Putamen (tissue), 1 donor: ENCODE results near the gene TBP.
"Not testable (repeated sequence)": the region's sequence is repeated elsewhere in the genome, so short reads cannot be mapped to it uniquely, and the experiment has no call there.

ENCODE experiments used
- DNase-seq: peaks from one replicate; pipeline ENCODE4 v3.0.0-alpha.2; 2016; ENCODE audit warnings: low spot score

The TBP gene

DNA sequence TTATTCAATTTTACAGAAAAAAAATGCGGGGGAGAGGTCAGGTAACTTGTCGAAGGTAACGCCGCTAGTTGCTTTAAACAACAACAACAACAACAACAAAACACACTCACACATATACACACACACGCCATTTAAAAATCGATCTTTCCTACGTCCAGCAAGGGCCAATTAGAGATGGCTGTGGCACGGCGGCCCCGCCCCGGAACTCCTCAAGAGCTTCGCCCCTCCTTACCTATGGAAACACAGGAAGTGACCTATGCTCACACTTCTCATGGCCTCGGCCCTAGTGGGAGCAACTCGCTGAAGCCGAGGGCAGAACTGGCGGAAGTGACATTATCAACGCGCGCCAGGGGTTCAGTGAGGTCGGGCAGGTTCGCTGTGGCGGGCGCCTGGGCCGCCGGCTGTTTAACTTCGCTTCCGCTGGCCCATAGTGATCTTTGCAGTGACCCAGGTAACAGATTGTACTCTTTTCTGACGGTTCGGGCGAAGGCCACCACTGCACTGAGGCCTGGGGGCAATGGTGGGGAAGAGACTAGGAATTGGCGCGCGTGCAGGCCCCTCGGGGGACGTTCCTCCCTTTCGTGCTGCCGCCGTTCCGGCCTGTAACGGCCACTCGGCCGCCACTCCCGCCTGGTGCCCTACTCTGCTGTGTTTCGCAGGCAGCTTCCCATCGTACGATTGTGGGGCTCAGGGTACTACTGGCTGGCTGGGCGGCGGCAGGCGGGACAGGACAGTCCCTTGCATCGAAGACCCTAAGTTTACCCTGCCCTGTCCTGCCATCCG, at the start of gene TBP:
Gene TBP, plus strand, starts transcription at position 357 of the 783 bp plus-strand sequence. CDS start 2,661 bp downstream, outside the sequence.
- DNase-seq, result peak; percentile 99

DNA sequence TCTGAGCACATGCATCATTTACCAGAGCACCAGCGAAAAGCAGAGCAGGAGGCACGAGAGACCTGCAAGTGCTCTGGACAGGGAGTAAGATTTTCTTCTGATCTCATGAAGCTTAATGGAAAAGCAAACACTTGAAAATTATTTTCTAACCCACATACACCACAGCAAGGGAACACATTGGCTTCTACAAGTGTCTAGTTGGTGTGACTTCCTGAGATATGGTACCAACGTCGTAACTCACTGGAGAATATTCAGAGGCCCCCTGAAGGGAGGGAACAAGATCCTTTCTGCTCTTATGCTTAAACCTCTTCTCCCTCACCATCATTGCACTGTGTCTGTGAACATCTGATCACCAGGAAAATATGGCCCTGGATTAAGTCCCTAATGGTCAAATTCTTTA, 49.7 kb upstream of the TBP start:
- DNase-seq, result no peak

DNA sequence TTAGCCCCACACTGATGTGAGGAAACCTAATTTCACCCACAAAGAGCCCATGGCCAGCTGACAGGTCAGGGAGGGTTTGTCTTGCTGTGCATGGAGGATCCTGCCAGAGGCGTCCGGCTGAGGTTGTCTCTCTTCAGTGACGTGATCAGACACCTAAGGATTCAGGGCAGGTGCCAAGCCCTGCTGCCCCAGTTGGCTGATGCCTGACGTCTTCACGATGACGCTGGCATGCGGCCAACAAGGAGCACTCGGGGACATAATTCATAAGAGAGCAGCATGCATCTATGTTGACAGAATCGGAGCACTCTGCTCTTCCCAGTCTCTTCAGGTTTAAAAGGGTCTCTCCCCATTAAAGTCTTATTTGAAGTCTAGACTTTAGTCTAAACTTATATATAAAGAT, 48.9 kb upstream of the TBP start:
- no peak for DNase-seq

DNA sequence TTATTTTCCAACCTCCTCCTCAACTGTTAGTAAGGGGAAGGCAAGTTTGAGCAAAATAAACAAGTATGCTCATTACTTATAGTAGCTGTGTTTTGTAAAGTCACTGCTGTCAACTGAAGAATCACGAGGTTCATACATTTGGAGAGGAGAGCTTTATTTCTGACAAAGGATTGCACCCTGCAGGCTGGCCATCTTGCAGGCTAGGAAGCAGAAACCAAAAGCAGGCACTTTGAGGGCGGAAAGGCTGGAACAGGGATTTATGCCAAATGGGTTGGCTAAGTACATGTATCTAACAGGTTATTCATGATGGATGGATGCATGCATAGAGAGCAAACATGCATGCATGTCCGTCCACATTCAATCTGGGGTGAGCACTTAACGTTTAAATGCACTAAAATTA, 47.7 kb upstream of the TBP start:
- DNase-seq, result no peak

DNA sequence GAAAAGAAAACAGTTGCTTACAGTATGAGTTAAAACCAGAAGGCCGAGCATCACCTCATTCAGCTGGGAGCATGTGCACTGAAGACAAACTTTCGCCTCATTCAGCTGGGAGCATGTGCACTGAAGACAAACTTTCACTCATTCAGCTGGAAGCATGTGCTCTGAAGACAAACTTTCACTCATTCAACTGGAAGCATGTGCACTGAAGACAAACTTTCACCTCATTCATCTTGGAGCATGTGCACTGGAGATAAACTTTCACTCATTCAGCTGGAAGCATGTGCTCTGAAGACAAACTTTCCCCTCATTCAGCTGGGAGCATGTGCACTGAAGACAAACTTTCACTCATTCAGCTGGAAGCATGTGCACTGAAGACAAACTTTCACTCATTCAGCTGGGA, 46.4 kb upstream of the TBP start:
- not testable (repeated sequence) for DNase-seq

DNA sequence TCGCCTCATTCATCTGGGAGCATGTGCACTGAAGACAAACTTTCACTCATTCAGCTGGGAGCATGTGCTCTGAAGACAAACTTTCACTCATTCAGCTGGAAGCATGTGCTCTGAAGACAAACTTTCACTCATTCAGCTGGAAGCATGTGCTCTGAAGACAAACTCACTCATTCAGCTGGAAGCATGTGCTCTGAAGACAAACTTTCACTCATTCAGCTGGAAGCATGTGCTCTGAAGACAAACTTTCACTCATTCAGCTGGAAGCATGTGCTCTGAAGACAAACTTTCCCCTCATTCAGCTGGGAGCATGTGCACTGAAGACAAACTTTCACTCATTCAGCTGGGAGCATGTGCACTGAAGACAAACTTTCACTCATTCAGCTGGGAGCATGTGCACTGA, 45.9 kb upstream of the TBP start:
- DNase-seq, result not testable (repeated sequence)

DNA sequence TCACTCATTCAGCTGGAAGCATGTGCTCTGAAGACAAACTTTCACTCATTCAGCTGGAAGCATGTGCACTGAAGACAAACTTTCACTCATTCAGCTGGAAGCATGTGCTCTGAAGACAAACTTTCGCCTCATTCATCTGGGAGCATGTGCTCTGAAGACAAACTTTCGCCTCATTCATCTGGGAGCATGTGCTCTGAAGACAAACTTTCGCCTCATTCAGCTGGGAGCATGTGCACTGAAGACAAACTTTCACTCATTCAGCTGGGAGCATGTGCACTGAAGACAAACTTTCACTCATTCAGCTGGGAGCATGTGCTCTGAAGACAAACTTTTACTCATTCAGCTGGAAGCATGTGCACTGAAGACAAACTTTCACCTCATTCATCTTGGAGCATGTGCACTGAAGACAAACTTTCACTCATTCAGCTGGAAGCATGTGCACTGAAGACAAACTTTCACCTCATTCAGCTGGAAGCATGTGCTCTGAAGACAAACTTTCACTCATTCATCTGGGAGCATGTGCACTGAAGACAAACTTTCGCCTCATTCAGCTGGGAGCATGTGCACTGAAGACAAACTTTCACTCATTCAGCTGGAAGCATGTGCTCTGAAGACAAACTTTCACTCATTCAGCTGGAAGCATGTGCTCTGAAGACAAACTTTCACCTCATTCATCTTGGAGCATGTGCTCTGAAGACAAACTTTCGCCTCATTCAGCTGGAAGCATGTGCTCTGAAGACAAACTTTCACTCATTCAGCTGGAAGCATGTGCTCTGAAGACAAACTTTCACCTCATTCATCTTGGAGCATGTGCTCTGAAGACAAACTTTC, 45.1 kb upstream of the TBP start:
- DNase-seq, result not testable (repeated sequence)

DNA sequence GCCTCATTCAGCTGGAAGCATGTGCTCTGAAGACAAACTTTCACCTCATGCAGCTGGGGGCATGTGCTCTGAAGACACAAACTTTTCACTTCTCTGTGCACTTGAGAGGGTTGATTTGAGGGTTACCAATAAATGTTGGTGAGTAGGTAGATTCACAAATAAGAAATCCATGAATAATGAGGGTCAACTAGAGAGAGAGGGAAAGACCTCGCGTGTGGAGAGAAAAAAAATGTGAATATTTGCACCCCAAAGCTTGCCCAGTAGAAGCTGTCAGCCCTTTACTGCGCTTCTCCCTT, 44.5 kb upstream of the TBP start:
- DNase-seq, result no peak

DNA sequence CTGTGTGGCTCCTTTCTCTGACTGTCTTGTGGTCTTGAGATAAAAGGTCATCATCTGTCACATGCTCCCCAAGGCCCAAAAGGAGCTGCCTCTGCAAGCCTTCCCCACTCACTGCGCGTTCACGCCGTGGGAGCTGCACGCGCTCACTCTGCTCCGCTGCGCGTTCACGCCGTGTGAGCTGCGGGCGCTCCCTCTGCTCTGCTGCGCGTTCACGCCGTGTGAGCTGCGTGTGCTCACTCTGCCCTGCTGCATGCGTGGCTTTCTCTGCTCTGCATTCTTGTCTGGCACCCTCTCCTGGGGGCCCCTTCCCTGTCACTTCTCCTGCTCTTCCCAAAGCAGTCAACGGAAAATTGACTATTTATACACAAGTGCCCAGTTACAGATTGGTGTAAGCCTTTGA, 43.5 kb upstream of the TBP start:
- no peak for DNase-seq

DNA sequence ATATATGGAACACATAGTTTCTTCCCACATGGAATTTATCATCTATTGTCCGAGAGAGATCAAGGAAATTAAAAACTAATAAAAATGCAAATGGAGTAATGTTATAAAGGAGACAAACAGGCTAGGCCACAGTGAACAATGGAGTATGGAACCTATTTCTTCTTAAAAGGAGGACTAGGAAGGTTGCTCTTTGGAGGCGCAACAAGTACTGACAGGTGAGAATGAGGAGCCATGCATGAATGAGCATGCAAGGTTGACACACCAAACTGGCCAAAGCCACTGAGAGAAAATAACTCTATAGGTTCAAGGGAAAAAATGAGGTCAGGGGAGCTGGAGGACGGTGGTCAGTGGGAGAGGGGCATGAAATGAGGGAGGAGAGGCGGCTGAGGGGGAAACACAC, 41.9 kb upstream of the TBP start:
- DNase-seq, result no peak

DNA sequence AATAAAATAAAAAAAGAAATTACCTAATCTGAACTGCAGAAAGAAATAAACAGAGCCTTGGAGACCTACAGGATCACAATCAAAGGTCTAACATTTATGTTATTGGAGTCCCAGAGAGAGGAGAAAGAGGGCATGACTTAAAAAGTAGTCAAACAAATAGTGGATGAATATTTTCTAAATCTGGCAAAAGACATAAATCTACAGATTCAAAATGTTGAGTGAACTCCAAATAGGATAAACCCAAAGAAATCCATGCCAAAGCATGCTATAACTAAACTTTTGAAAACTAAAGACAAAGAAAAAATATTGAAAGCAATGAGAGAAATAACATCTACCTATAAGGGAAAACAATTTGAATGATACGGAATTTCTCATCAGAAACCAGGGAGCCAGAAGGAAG, 39.3 kb upstream of the TBP start:
- DNase-seq, result no peak

DNA sequence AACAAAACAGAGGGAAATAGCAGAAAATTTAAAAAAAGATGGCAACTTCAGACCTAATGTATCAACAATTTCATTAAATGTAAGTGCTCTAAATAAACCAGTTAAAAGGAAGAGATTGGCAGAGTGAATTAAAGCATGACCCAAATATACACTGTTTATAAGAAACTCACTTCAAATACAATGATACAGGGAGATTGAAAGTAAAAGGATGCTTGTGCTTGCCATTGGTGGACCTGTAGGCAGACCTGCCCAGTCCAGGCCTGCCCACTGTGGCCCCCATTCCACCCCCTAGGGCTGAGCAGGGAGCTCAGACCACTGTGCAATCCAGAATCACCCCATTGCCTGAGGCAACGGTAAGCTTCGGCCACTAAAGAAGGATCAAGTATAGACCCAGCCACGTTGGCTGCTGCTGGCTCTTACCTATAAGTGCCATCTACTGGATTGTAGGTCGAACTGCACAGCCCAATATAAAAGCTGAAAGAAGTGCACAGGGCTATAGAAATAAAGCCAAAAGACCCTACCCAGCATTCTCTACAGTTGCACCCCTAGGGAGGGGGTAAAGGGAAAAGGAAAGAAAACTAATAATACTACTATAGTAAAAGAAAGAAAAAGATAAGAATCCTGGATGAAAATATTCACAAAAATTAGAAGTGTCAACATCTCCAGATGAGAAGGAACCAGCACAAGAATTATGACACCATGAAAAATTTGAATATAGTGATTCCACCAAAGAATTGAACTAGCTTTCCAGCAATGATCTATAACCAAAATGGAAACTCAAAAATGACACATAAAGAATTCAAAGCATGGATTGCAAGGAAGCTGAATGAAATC, 37.2 kb upstream of the TBP start:
- DNase-seq, result no peak

DNA sequence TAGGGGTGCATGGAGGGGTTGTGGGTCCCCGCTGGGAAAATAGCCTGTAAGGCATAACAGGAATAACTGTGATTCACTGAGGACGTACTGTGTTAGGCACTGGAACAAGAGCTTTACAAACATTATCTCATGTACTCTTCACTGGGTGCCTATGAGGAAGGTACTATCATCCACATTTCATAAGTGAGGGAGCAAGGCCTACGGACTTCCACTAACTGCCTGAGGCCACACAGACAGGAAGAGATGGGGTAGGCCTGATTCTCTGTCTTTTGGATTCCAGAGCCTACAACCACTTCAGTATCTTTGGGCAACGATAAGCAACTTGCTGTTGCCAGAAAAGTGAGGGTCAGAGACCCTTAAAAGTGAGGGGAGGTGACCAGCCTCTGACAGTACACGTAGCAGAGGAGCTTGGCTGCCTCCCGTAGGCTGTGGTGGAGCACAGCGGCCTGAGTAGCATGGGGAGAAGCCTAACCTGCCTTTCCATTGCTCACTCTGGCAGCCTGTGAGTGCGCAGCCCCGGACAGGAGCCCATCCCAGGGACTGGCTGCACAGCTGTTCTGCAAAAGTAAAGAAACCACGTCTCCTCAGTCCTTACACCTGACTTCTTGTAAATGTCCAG, 31.5 kb upstream of the TBP start:
- no peak for DNase-seq

DNA sequence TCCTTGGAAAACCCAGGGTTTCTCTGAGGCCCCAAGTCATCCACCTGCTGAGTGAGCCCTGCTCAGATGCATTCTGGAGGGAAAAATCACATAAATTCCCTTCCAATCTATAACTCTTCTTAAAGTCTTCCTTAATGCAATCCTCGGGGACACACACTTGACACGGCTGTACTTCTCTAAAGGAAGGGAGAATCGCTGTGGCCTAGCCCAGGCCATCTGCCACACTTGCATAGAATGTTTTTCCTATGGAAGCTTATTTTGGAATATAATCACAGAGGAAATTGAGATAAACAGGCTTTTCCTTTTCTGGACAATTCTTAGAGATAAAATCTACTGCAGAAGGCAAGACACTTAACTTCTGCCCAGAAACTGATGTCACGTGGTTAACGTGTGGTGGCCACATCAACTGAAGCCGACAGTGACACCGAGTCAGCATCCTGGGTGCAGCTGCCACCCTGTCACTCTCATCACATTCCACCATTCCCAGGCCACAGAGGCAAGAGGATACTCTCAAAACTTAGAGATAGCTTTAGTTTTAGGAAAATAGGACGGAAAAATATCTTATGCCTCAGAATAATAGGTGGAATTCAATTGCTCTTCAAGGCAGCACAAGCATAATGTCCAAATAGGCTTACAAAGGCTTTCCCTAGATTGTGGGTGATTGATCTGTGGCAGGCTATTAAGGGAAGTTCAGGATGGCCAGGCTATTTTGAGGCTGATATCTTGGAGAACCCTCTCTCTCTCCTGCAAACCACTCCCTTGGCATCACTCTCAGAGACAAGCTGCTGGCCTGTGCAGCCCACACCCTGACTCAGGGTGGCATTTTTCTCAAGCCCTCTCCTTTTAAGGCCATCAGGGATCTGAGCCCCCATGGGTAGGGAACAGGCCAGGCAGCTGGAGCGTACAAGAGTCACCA, 30.7 kb upstream of the TBP start:
- no peak for DNase-seq

DNA sequence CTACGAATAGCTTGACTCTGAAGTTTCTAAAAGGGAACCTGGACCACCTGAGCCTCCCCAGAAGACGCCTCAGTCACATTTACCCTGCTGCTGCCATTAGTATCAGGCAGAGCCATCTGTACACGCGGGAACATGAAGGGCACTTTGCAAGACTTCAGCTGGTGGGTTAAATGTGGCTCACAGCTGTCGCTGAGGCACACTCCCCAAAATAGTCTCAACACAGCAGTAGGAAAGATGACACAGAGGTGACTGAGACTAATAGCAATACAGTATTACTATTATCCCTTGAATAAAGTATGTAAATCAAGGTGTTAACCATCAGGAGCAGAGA, 30.0 kb upstream of the TBP start:
- DNase-seq, result no peak

DNA sequence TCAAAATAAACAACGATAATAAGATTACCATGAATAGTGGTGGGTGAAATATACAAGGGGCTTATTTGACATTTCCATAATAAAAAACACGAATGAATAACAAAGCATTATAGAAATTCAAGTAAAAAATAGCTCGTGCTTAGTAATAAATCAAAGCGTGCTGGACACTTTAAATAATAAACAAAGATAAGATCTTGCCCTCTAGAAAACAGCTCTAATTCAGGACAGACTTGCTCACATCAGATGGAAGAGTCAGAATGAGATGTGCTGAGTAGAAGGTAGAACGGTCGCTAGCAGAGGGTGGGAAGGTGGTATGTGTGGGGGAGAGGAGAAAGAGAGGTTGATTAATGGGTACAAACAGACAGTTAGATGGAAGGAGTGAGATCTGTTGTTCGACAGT, 28.4 kb upstream of the TBP start:
- no peak for DNase-seq

DNA sequence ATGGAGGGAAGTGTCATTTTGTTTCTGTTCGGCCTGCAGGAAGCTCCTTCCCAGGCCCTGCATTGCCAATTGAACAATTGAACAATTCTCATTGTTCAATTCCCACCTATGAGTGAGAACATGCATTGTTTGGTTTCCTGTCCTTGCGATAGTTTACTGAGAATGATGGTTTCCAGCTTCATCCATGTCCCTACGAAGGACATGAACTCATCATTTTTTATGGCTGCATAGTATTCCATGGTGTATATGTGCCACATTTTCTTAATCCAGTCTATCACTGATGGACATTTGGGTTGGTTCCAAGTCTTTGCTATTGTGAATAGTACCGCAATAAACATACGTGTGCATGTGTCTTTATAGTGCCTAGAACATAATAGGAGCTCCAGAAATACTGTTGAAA, 26.2 kb upstream of the TBP start:
- not testable (repeated sequence) for DNase-seq

DNA sequence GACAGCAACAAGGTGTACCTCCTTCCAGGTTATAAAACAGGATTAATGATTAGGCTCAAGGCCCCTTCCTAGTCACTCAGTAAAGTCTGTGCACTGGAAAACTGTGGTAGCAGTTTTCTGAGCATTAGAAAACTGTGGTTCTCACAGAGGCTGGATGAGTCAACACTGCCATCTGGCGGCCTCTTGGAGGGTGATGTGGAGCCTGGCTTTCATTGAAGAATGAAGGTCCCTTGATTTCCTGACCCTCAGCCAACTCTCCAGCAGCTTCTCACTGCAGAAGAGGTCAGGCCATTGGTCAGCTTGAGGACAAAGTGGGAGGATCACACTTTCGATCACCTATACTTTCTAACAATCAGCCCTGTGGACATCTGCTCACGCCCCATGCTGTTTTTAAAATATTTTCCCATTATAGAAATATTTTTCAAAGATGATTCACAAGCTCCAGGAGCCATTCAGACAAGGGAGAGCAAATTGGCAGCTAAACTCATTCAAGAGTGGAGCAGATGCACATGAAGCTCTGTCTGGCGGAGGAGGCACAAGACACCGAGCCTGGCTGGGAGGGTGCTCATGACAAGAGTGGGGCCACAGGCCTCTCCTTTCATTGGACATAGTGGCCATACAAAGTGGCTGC, 24.2 kb upstream of the TBP start:
- DNase-seq, result peak; percentile 68

DNA sequence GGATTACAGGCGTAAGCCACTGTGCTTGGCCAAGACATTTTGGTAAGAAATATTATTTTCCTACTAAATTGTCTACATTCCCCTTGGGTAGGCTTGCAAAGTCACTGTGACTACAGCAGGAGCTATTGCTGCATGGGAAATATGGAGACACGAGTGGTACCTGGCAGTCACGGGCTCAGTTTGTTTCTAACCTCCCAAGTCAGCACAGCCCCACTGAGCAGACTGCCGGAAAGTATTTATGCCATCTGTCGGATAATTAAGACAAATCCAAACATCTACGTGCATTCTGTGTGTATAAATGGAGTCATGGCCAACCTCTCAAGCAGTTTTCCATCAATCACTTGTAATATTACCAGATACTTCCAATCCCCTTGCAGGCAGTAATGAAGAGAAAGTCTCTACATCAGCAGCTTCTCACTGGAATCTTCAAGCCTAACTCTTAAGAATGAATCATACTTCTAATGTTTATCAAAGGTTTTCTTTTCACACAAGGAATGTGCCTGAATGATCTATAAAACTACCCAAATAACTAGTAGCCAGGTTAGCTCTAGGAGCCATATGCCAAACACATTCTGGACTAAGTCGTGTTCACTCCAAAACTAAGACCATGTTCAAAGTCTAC, 21.2 kb upstream of the TBP start:
- DNase-seq, result no peak

DNA sequence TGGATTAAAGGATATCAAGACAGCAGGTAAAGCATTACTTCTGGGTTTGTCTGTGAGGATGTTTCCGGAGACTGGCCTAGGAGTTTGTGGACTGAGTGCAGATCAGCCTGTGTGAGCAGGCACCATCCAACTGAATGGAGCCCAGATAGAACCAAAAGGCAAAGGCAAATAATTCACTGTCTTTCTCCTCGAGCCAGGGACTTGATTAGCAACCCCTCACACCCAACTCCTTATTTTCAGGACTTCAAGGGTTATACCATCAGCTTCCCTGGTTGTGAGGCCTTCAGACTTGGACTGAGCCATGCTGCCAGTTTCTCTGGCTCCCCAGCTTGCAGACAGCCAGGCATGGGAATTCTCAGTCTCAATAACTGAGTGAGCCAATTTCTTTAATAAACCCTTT, 20.4 kb upstream of the TBP start:
- no peak for DNase-seq
